HEK293 (cell line): ENCODE measurements around the gene DHRS12.

Source experiments
- CTCF ChIA-PET: fragments of 350-600 bp; formaldehyde crosslinking; extraction: SDS; loops from one replicate; lab custom pipeline; 2021; ENCODE audit warnings: antibody characterized with exemption; lab: Yijun Ruan, JAX
- POLR2A ChIA-PET: fragments of 300-600 bp; formaldehyde crosslinking; extraction: SDS; loops from one replicate; lab custom pipeline; 2020; ENCODE audit warnings: antibody characterized with exemption, inconsistent platforms; lab: Yijun Ruan, JAX
- H3K27ac ChIP-seq: fragments of 200-500 bp; sonication (Bioruptor generic); 2 replicates; pipeline ENCODE4 v1.5.1; 2014; ENCODE audit warnings: low read depth, low read length, control low read depth, inconsistent platforms; ENCODE audit errors: extremely low read depth
- H3K36me3 ChIP-seq, 2 experiments: fragments of 200-500 bp in 1 of 2; sonication (Bioruptor generic) in 1 of 2; 1 replicate in 1 of 2; 2 replicates in 1 of 2; pipeline ENCODE4 v1.5.1; 2014 to 2017; ENCODE audit warnings: inconsistent platforms in 2 of 2, low read length in 2 of 2; ENCODE audit not compliant: control insufficient read depth in 2 of 2, insufficient read depth in 1 of 2
- H3K4me1 ChIP-seq: fragments of 200-500 bp; sonication (Bioruptor generic); 2 replicates; pipeline ENCODE4 v1.5.1; 2014; ENCODE audit warnings: mild to moderate bottlenecking, low read length, inconsistent platforms; ENCODE audit not compliant: control insufficient read depth, insufficient read depth
- H3K4me3 ChIP-seq: 2 replicates; pipeline ENCODE4 v1.5.1; 2011; ENCODE audit warnings: low read depth, mild to moderate bottlenecking, control low read depth, low read length, moderate library complexity
- H3K9me3 ChIP-seq: fragments of 200-500 bp; sonication (Bioruptor generic); 2 replicates; pipeline ENCODE4 v1.5.1; 2014; ENCODE audit warnings: low read depth, low read length, inconsistent platforms; ENCODE audit not compliant: control insufficient read depth, insufficient read depth
- GLIS2 ChIP-seq: fragments of 450-650 bp; formaldehyde crosslinking; IDR thresholded peaks from 2 replicates; pipeline ENCODE4 v1.5.1; 2016; ENCODE audit warnings: missing biosample characterization, missing genetic modification characterization
- KLF16 ChIP-seq: fragments of 450-650 bp; formaldehyde crosslinking; IDR thresholded peaks from 2 replicates; pipeline ENCODE4 v1.5.1; 2017; ENCODE audit warnings: missing biosample characterization, missing genetic modification characterization
- KLF9 ChIP-seq: fragments of 450-650 bp; formaldehyde crosslinking; IDR thresholded peaks from 2 replicates; pipeline ENCODE4 v1.5.1; 2016; ENCODE audit warnings: missing biosample characterization, missing genetic modification characterization, low read depth
- SP3 ChIP-seq: fragments of 450-650 bp; formaldehyde crosslinking; IDR thresholded peaks from 2 replicates; pipeline ENCODE4 v1.5.1; 2016; ENCODE audit warnings: missing biosample characterization, missing genetic modification characterization
- SP7 ChIP-seq: fragments of 450-650 bp; formaldehyde crosslinking; IDR thresholded peaks from 2 replicates; pipeline ENCODE4 v1.5.1; 2016; ENCODE audit warnings: missing biosample characterization, missing genetic modification characterization
- WT1 ChIP-seq: fragments of 450-650 bp; formaldehyde crosslinking; IDR thresholded peaks from 2 replicates; pipeline ENCODE4 v1.5.1; 2016; ENCODE audit warnings: missing biosample characterization, missing genetic modification characterization
- YY2 ChIP-seq: fragments of 450-650 bp; formaldehyde crosslinking; IDR thresholded peaks from 2 replicates; pipeline ENCODE4 v1.5.1; 2016; ENCODE audit warnings: missing biosample characterization, missing genetic modification characterization
- ZBTB1 ChIP-seq: fragments of 450-650 bp; formaldehyde crosslinking; IDR thresholded peaks from 2 replicates; pipeline ENCODE4 v1.5.1; 2016; ENCODE audit warnings: missing biosample characterization, missing genetic modification characterization
- ZBTB48 ChIP-seq: fragments of 450-650 bp; formaldehyde crosslinking; IDR thresholded peaks from 2 replicates; pipeline ENCODE4 v1.5.1; 2016; ENCODE audit warnings: missing biosample characterization, missing genetic modification characterization
- ZFP37 ChIP-seq: fragments of 450-650 bp; formaldehyde crosslinking; IDR thresholded peaks from 2 replicates; pipeline ENCODE4 v1.5.1; 2016; ENCODE audit warnings: missing biosample characterization, missing genetic modification characterization
- ZNF114 ChIP-seq: fragments of 450-650 bp; formaldehyde crosslinking; IDR thresholded peaks from 2 replicates; pipeline ENCODE4 v1.5.0; 2017; ENCODE audit warnings: missing biosample characterization, missing genetic modification characterization
- ZNF2 ChIP-seq: fragments of 450-650 bp; formaldehyde crosslinking; IDR thresholded peaks from 2 replicates; pipeline ENCODE4 v1.5.1; 2016; ENCODE audit warnings: missing biosample characterization, missing genetic modification characterization
- ZNF311 ChIP-seq: fragments of 450-650 bp; formaldehyde crosslinking; IDR thresholded peaks from 2 replicates; pipeline ENCODE4 v1.5.1; 2017; ENCODE audit warnings: missing biosample characterization, missing genetic modification characterization, borderline replicate concordance
- ZNF341 ChIP-seq: fragments of 450-650 bp; formaldehyde crosslinking; IDR thresholded peaks from 2 replicates; pipeline ENCODE4; 2016; ENCODE audit warnings: low read depth, missing biosample characterization, missing genetic modification characterization
- ZNF426 ChIP-seq: fragments of 450-650 bp; formaldehyde crosslinking; IDR thresholded peaks from 2 replicates; pipeline ENCODE4 v1.5.1; 2017; ENCODE audit warnings: missing biosample characterization, missing genetic modification characterization, mild to moderate bottlenecking, inconsistent platforms, moderate library complexity
- ZNF544 ChIP-seq: fragments of 450-650 bp; formaldehyde crosslinking; IDR thresholded peaks from 2 replicates; pipeline ENCODE4 v1.5.0; 2017; ENCODE audit warnings: missing biosample characterization, missing genetic modification characterization
- ZNF558 ChIP-seq: fragments of 450-650 bp; formaldehyde crosslinking; IDR thresholded peaks from 2 replicates; pipeline ENCODE4 v1.5.1; 2016; ENCODE audit warnings: missing biosample characterization, missing genetic modification characterization
- ZNF585B ChIP-seq: fragments of 450-650 bp; formaldehyde crosslinking; IDR thresholded peaks from 2 replicates; pipeline ENCODE4 v1.5.1; 2016; ENCODE audit warnings: missing biosample characterization, missing genetic modification characterization
- ZNF596 ChIP-seq: fragments of 450-650 bp; IDR thresholded peaks from 2 replicates; pipeline ENCODE4 v1.5.0; 2018; ENCODE audit warnings: missing biosample characterization, mild to moderate bottlenecking, missing genetic modification characterization, moderate library complexity
- ZNF670 ChIP-seq: fragments of 450-650 bp; formaldehyde crosslinking; IDR thresholded peaks from 2 replicates; pipeline ENCODE4 v1.5.1; 2016; ENCODE audit warnings: missing biosample characterization, missing genetic modification characterization, low read depth
- ZNF768 ChIP-seq: fragments of 450-650 bp; formaldehyde crosslinking; IDR thresholded peaks from 2 replicates; pipeline ENCODE4 v1.5.1; 2018; ENCODE audit warnings: missing biosample characterization, mild to moderate bottlenecking, missing genetic modification characterization
- ZNF776 ChIP-seq: fragments of 450-650 bp; formaldehyde crosslinking; IDR thresholded peaks from 2 replicates; pipeline ENCODE4 v1.5.0; 2017; ENCODE audit warnings: missing biosample characterization, missing genetic modification characterization, borderline replicate concordance
- ZNF791 ChIP-seq: fragments of 450-650 bp; formaldehyde crosslinking; IDR thresholded peaks from 2 replicates; pipeline ENCODE4 v1.5.1; 2016; ENCODE audit warnings: missing biosample characterization, missing genetic modification characterization
- ZNF837 ChIP-seq: fragments of 450-650 bp; formaldehyde crosslinking; IDR thresholded peaks from 2 replicates; pipeline ENCODE4 v1.5.1; 2016; ENCODE audit warnings: missing biosample characterization, missing genetic modification characterization
- ZSCAN23 ChIP-seq: fragments of 450-650 bp; formaldehyde crosslinking; IDR thresholded peaks from 2 replicates; pipeline ENCODE4 v1.5.1; 2016; ENCODE audit warnings: missing biosample characterization, missing genetic modification characterization
- ZSCAN30 ChIP-seq: fragments of 450-650 bp; IDR thresholded peaks from 2 replicates; pipeline ENCODE4 v1.5.1; 2018; ENCODE audit warnings: missing biosample characterization, mild to moderate bottlenecking, missing genetic modification characterization, moderate library complexity
- TF ChIP-seq, protein P1 (sequence below): fragments of 450-650 bp; formaldehyde crosslinking; IDR thresholded peaks from 2 replicates; pipeline ENCODE4 v1.5.0; 2017; ENCODE audit warnings: missing biosample characterization, missing genetic modification characterization, borderline replicate concordance
- TF ChIP-seq, protein P2 (sequence below): fragments of 450-650 bp; formaldehyde crosslinking; IDR thresholded peaks from 2 replicates; pipeline ENCODE4 v1.5.1; 2016; ENCODE audit warnings: missing biosample characterization, missing genetic modification characterization

Gene DHRS12

DNA sequence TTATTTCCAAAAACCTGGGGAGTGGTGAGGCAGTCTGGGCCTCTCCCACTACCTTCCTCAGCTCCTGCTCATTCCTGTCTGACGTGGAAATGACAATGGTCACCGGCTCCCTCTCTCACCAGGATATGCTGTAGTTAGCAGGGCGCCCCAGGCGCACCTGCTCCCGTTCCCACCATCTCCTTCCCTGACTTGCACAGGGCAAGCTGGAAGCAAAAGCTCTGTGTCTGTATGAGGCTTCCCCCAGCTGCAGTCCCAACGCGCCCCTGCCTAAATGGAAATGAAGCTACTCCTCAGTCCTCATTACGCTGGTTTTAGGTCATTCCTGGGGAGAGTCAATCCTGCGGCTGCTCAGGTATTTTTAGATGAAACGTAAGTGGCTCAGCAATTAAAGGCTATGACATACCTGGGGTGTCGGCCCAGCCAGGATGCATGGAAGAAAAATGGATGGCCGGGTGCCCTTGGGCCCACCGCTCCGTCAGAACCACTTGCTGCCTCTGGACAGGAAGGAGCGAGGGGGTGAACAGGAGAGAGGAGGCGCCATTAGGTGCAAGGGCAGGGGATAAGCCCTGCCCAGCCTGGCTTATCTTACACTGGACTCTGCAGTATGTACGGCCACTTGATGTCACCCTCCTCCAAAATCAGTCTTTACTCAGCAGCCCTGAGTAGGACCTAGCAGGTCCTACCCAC is 32.4 kb downstream of the DHRS12 start:
- H3K4me3 ChIP-seq = no peak overlapping the region
- ChIA-PET POLR2A (interaction anchor here (0.8 kb wide), 1 partner anchor 318 kb away, joined by 3 read pairs; no protein-coding TSS in a partner anchor), CTCF (no interaction called here)
- no peaks in the 10 kb centered on the region for H3K36me3 ChIP-seq
- H3K4me1 ChIP-seq = no peaks in the 10 kb centered on the region
- H3K27ac ChIP-seq = no peak overlapping the region
- no peaks in the 10 kb centered on the region for H3K9me3 ChIP-seq
- TF ChIP-seq ZNF670 (tag by site-specific recombination) (no peak), ZNF558 (tag by site-specific recombination) (no peak), KLF9 (no peak), ZNF311 (tag by site-specific recombination) (no peak), ZNF596 (tag by site-specific recombination) (no peak), ZNF585B (no peak), ZNF791 (tag by site-specific recombination) (no peak), ZNF341 (tag by site-specific recombination) (no peak), SP3 (tag by site-specific recombination) (no peak), ZSCAN30 (tag by site-specific recombination) (no peak), ZBTB48 (no peak), ZNF837 (tag by site-specific recombination) (no peak), ZSCAN23 (tag by site-specific recombination) (no peak), ZBTB1 (no peak), ZNF2 (tag by site-specific recombination) (no peak), ZNF776 (tag by site-specific recombination) (no peak), SP7 (tag by site-specific recombination) (no peak)
- TF ChIP-seq, protein P1, sequence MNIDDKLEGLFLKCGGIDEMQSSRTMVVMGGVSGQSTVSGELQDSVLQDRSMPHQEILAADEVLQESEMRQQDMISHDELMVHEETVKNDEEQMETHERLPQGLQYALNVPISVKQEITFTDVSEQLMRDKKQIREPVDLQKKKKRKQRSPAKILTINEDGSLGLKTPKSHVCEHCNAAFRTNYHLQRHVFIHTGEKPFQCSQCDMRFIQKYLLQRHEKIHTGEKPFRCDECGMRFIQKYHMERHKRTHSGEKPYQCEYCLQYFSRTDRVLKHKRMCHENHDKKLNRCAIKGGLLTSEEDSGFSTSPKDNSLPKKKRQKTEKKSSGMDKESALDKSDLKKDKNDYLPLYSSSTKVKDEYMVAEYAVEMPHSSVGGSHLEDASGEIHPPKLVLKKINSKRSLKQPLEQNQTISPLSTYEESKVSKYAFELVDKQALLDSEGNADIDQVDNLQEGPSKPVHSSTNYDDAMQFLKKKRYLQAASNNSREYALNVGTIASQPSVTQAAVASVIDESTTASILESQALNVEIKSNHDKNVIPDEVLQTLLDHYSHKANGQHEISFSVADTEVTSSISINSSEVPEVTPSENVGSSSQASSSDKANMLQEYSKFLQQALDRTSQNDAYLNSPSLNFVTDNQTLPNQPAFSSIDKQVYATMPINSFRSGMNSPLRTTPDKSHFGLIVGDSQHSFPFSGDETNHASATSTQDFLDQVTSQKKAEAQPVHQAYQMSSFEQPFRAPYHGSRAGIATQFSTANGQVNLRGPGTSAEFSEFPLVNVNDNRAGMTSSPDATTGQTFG (tag by site-specific recombination) = no peak
- TF ChIP-seq, protein P2, sequence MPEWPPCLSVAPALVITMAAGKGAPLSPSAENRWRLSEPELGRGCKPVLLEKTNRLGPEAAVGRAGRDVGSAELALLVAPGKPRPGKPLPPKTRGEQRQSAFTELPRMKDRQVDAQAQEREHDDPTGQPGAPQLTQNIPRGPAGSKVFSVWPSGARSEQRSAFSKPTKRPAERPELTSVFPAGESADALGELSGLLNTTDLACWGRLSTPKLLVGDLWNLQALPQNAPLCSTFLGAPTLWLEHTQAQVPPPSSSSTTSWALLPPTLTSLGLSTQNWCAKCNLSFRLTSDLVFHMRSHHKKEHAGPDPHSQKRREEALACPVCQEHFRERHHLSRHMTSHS (tag by site-specific recombination) = no peak

DNA sequence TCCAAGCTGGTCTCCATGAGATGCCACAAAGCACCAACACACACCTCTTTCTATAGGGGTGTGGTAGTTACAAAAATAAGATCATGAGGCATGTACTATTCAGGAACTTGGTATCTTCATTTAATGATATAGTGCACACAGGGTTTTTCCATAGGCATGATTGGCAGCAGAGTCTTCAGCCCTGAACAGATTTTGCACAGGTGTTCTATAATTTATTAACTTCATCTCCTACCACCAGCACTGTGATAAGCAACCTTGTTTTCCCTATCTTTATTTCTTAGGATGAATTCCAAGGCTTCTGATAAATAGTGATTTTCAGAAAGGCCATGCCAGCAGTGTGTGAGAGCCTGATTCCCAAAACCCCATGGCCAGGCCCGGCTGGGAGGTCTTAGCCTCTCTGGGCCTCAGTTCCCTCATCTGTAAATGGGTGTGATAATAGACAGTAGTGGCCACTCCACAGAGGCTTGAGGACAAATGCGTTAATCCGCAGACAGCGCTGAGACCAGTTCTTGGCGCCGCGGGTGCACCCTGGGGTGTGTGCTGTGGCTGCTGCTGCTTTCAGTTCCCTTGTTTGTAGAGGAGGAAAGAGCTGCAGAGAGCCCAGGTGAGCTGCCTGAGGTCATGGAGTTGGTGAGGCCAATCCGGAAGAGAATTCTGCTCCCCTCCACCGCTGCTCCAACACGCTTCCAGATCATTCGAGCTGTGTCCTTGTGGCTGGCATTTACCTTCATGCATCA is 33.1 kb downstream of the DHRS12 start:
- no peak overlapping the region for H3K27ac ChIP-seq
- no peaks in the 10 kb centered on the region for H3K9me3 ChIP-seq
- H3K4me1 ChIP-seq = no peaks in the 10 kb centered on the region
- ChIA-PET CTCF (no interaction called here), POLR2A (no interaction called here)
- no peak for TF ChIP-seq ZNF544 (tag by site-specific recombination)
- no peak for TF ChIP-seq ZNF426 (tag by site-specific recombination)
- no peak for TF ChIP-seq KLF16 (tag by site-specific recombination)
- TF ChIP-seq GLIS2 (tag by site-specific recombination) = no peak
- TF ChIP-seq ZNF768 (tag by site-specific recombination) = no peak
- TF ChIP-seq YY2 = no peak
- TF ChIP-seq ZNF114 (tag by site-specific recombination) = no peak
- TF ChIP-seq ZSCAN30 (tag by site-specific recombination) = no peak
- TF ChIP-seq WT1 = no peak
- no peak for TF ChIP-seq ZFP37 (tag by site-specific recombination)
- H3K4me3 ChIP-seq = no peak overlapping the region
- H3K36me3 ChIP-seq = no peaks in the 10 kb centered on the region
